HG03064 (cell line): Measurements from ENCODE around the gene GRPEL1.
"Not testable (repeated sequence)": the region's sequence is repeated elsewhere in the genome, so short reads cannot be mapped to it uniquely, and the experiment has no call there.

Experiments
- ATAC-seq: cut with Tn5 transposase; IDR thresholded peaks from one replicate; pipeline ENCODE4 v1.9.1; 2021; ENCODE audit warnings: low read depth; ENCODE audit not compliant: unreplicated experiment

Gene GRPEL1

GRCh38 chr4:7094916-7095315, 27.1 kb upstream of the GRPEL1 start:
- no peak for ATAC-seq

GRCh38 chr4:7092026-7092425, 24.2 kb upstream of the GRPEL1 start:
- no peak for ATAC-seq

DNA sequence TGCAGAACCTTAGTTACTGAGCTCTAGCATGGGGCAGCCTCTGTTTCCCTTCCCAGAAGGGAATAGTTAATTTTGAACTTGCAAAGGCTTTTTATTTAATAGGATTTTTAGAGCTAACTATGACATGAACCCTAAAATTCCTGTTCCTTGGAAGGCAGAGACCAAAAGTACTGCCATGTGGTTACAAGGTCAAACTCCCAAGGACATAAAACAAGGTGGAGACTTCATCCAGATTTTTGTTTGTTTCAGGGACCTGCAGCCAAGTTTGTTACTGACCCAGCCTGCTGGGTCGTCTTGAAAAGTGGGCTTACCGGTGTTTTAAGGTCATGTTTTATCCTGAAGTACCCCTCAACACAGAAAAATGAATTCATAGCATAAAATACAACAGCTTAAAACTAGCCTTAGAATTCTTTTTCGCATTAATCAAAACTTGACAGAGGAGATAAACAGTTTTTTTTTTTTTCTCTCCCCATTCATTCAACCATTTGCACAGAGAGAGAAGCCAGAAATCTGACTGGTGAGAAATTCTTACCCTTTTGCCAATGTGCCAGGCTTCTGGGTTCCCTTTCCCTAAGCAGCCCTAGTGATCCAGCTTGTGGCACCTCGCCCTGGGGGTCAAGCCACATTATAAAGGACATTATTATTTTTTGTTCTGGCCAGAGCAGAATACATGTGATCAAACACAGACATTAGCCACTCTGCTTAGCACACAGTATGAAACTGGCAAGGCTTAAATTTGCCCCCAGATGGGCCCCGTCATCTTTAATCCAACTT, 21.5 kb upstream of the GRPEL1 start:
- no peak for ATAC-seq

DNA sequence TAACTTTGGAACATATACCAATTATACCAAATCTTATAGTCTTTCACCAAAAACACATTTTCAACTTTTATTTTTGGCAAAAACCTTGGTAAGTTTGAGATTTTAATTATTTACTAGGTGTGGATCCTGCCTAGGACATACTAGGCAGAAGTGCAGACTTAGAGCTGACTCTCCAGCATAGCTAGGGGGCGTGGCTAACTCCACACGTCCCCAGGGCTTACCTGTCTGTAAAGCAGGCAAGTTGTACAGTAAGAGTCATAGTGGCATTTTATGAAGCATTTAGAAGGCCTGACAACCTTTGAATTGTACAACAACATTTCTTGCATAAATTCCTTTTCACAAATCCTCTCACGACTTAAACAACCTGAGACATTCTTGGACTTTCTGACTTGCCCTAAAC, 19.2 kb upstream of the GRPEL1 start:
- no peak for ATAC-seq

- no peak for ATAC-seq
Measured at GRCh38 chr4:7086384-7086783, 18.5 kb upstream of the GRPEL1 start.

DNA sequence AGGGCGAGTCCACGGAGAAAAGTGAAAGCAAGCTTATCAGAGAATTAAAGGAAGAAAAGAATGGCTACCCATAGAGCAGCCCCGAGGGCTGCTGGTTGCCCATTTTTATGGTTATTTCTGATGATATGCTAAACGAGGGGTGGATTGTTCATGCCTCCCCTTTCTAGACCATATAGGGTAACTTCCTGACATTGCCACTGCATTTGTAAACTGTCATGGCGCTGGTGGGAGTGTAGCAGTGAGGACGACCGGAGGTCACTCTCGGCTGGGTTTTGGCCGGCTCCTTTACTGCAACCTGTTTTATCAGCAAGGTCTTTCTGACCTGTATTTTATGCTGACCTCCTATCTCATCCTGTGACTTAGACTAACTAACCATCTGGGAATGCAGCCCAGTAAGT, 16.7 kb upstream of the GRPEL1 start:
- not testable (repeated sequence) for ATAC-seq

- no peak for ATAC-seq
Measured at GRCh38 chr4:7083597-7084563, 16.0 kb upstream of the GRPEL1 start.

DNA sequence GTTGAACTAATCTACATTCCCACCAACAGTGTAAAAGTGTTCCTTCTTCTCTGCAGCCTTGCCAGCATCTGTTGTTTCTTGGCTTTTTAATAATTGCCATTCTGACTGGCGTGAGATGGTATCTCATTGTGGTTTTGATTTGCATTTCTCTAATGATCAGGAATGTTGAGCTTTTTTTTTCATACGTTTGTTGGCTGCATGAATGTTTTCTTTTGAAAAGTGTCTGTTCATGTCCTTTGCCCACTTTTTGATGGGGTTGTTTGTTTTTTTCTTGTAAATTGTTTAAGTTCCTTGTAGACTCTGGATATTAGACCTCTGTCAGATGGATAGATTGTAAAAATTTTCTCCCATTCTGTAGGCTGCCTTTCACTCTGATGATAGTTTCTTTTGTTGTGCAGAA, 12.0 kb upstream of the GRPEL1 start:
- ATAC-seq, result not testable (repeated sequence)

- not testable (repeated sequence) for ATAC-seq
Measured at GRCh38 chr4:7079483-7079882, 11.6 kb upstream of the GRPEL1 start.

GRCh38 chr4:7078025-7078424, 10.2 kb upstream of the GRPEL1 start:
- no peak for ATAC-seq

- ATAC-seq, result no peak
Measured at GRCh38 chr4:7077371-7077770, 9.5 kb upstream of the GRPEL1 start.

DNA sequence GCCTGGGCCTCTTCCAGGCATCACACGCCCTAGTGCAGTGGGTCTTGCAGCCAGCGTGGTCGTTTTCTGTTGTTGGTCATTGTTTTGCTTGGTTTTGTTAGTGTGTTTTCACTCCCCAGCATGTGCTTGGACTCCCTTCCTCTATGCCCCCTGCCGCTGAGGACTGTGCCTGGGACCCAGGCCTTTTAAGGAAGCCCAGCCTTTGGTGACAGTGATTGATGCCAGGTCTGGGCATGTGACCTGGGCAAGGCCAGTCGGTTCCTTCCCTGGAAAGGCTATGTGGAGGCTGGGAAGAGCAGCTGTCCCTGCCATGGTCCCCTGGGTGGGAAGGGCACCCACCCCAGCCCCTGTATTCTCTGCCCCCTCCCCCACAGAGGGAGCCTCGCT, 8.8 kb upstream of the GRPEL1 start:
- no peak for ATAC-seq

- ATAC-seq, result no peak
Measured at GRCh38 chr4:7075962-7076695, 8.3 kb upstream of the GRPEL1 start.

- no peak for ATAC-seq
Measured at GRCh38 chr4:7074426-7074825, 6.6 kb upstream of the GRPEL1 start.

GRCh38 chr4:7073526-7074390, 5.9 kb upstream of the GRPEL1 start:
- ATAC-seq, result no peak

GRCh38 chr4:7073059-7073458, 5.2 kb upstream of the GRPEL1 start:
- ATAC-seq, result no peak

DNA sequence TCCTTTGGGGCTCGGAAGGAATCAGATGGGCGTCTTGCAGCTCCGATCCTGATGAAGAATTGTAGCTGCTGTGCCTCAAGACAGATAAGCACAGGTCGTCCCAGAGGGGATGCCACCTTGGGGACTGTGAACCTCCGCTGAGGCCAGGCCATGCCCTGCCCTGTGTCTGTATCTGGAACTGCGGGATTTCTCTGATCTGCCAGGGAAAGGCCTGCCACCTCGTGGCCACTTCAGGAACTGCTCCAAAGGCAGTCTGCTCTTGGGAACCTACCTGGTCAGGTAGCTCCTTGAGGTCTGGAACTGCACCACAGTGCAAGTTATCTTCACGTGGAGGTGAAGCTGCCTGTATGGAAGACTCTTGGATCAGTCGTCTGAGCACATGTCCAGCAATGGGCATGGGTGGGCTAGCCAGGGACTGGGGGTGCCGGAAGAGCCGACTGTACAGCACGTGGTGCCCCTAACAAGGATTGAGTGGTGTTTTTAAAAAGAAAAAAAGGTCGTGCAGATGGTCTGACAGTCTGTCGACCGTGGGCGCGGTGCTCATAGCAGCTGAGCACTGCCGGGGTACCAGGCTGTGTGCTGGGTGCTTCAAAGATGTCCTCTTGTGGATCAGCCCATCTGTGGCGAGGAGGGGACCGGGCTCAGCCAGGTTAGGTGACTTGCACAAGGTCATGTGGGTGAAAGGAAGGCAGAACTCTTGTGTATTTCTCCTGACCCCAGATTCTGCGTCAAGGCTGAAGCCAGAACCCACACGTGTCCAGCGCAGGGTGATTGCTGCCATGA, 3.1 kb upstream of the GRPEL1 start:
- no peak for ATAC-seq

DNA sequence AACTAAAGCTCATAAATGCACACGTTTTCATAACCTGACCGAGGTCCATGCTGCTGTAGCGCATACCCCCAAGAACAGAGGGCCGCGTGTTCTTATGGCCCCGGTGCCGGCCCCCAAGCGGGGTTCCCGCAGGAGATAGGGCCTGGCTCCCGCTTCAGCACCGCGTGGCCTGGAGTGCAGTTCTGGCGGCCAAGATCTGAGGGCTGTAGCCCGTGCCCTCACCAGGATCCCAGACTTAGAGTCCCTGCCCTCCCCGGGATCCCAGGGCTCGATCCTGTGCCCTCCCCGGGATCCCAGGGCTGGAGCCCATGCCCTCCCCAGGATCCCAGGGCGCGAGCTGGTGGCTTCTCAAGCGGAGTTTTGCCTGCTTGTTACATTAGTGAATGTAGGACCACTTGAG, 1.0 kb upstream of the GRPEL1 start:
- ATAC-seq, result no peak

DNA sequence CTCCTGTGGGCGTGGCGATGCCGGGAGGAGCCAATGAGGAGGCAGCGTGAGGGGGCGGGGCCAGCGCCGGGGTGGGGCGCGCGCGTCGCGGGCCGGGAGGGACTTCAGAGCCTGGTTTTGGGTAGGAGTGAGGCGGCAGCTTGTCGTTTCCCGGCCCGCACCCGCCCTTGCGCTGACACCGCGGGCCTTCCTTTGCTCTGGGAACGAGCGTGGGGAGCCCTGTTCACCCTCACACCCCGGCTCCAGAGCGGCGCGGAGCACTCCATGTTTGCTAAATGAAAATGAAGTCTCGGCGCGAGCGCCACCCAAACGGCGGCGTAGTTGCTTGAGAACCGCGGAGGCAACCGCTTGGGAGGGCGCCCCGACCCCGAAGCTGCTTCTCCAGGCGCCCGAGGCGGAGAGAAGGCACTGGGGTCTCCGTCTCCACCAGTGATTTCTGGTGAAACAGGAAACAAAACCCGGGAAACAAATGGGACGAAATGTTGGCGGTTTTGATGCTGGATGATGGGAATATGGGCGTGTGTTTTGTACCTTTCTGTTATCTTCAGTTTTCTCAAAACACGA, 497 bp upstream of the GRPEL1 start:
- ATAC-seq, result peak; percentile 30
